ENCODE results near the gene CLCN1.
"Not testable (repeated sequence)": the region's sequence is repeated elsewhere in the genome, so short reads cannot be mapped to it uniquely, and the experiment has no call there.

Gene CLCN1

DNA sequence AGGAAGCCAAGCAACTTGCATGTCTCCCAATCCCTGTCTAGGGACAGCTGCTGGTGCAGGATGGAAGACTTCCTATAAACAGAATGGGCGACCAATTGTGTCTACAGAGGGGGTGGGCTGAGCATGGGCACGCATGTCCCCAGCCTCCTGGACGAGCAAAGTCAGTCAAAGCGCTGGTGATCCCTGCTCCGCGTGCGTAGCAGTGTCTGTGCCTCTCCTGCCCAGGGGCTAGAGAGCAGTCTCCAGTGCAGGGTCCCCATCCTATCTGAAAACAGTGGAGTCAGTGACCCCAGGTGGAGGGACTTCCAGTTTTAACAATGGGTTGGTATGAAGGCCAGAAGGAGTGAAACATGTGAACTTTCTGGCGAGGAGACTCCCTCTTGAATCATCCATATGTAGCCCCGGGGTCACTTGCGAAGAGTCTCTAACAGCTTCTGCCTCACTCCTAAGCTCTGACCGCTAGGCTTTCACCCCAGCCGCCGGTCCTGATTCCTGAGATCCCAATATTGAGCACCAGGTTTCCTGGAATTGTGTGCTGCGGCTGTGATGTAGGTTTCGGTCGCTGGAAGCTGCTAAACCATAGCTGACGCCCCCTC is 28.5 kb upstream of the CLCN1 start:
- Histone ChIP-seq H3K9me3 (ENCODE audit: control insufficient read depth, insufficient read depth, low read length) (no peaks in the 10 kb centered on the region), H3K36me3 (ENCODE audit: insufficient read depth, low read length) (peaks cover 9% of the 10 kb centered on the region), H3K4me1 (ENCODE audit: insufficient read depth, low read length) (peaks cover 27% of the 10 kb centered on the region), H3K9ac (ENCODE audit: low read depth, low read length) (peak overlapping the region; percentile 25; the same call in 1 of the 2 replicates)

DNA sequence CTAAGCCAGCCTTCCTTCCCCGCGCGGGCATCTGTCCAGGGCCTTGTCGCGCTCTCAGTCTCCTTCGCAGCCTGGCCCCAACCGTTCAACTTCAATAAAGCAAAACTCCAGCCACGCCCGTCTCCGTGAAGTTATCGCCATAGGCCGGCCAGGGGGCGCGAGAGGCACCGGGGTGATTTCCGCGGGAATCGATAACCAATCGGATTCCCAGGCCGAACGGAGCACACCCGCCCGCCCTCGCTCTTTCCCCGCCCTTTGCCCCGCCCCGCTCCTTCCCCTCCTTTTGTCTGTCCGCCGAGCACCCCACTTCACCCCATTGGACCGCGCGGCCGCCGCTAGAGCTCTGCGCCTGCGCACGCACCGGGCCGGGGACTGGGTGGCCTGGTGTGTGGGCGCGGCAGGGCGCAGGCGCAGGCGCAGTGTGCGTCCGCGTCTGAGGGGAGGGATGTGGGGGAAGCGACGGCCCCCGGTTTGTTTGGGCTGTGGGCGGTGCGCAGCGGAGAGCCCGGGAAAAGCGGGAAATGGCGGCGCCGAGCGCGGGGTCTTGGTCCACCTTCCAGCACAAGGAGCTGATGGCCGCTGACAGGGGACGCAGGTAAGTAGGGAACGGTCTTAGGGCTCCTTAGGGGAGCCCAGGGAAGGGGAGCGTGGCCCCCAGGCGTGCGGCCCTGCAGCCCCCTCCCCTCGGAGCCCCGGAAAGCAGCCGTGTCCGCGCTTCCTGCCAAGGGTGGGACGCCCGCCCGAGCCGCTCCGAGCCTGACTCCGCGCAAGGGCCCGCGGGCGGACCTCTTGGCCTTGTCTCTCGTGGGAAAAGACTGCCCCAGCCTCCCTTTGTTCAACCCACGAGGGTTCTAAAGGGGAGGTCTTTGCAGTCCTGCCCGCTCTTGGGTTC is 27.7 kb upstream of the CLCN1 start, which contains the start of gene CASP2:
Gene CASP2 (plus strand): TSS at position 417 of the 892 bp plus-strand sequence. CDS start 105 bp downstream, at position 522.
- Histone ChIP-seq H3K9ac (ENCODE audit: low read depth, low read length) (peak within 1 kb of the TSS; percentile 95), H3K9me3 (ENCODE audit: control insufficient read depth, insufficient read depth, low read length) (no peaks in the 10 kb centered on the region), H3K4me1 (ENCODE audit: insufficient read depth, low read length) (peaks cover 24% of the 10 kb centered on the region), H3K36me3 (ENCODE audit: insufficient read depth, low read length) (peaks cover 12% of the 10 kb centered on the region)

DNA sequence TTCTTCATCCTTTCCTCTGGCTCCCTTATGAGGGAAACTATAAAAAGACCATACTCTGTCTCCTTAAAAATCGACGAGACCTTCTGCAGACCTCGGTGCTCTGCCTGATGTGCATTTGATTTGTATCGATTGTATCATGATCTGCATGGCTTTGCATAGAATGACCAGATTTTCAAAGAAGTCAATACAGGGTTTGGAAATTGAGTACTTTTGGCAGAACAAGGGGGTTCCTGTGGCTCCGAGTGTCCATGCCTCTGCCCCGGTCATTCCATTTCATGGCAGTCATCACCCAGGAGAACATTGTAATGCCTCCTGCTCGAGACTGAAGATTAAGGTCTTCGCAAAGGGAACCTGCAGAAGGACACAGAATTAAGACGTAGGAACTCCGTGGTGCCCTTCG is 27.1 kb upstream of the CLCN1 start:
- Histone ChIP-seq H3K36me3 (ENCODE audit: insufficient read depth, low read length) (peaks cover 18% of the 10 kb centered on the region), H3K9ac (ENCODE audit: low read depth, low read length) (peak overlapping the region; percentile 95), H3K9me3 (ENCODE audit: control insufficient read depth, insufficient read depth, low read length) (no peaks in the 10 kb centered on the region), H3K4me1 (ENCODE audit: insufficient read depth, low read length) (peaks cover 18% of the 10 kb centered on the region)

DNA sequence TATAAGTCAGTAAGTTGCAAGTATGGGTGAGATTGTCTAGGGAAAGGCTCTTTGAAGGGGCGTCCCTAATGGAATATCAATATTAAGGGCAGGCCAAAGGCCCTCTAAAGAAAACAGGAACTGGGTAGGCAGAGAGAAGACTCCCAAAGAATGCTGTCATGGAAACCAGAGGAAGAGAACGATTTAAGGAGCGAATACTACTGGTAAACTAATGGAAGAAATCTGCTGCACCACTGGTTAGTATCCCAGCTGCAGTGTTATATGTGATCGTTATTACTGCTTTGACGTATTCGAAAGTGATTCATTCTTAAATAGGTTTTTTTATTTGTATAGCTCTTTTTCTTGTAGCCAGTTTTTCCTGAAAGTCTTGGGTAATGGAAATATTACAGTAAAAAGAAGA is 26.5 kb upstream of the CLCN1 start:
- peaks cover 24% of the 10 kb centered on the region for H3K36me3 ChIP-seq (ENCODE audit: insufficient read depth, low read length)

DNA sequence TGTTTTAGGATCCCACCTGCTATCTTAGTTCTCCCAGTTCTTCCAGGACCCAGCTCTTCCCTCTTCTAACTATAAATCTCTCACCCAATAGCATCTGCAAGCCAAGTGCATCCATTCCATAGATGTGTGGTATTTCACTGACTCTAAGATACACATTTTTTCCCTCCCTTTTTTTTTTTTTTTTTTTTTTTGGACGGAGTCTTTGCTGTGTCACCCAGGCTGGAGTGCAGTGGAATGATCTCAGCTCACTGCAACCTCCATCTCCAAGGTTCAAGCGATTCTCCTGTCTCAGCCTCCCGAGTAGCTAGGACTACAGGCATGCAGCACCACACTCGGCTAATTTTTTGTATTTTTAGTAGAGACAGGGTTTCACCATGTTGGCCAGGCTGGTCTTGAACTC is 26.0 kb upstream of the CLCN1 start:
- peak overlapping the region; percentile 95; the same call in 1 of the 2 replicates for H3K9ac ChIP-seq (ENCODE audit: low read depth, low read length)
- peaks cover 12% of the 10 kb centered on the region; the same call in 1 of the 2 replicates for H3K4me1 ChIP-seq (ENCODE audit: insufficient read depth, low read length)
- not testable (repeated sequence) for H3K9me3 ChIP-seq (ENCODE audit: control insufficient read depth, insufficient read depth, low read length)
- peaks cover 29% of the 10 kb centered on the region for H3K36me3 ChIP-seq (ENCODE audit: insufficient read depth, low read length)

More for the DNA sequence above, 26.5 kb upstream of the CLCN1 start:
- no peaks in the 10 kb centered on the region for H3K9me3 ChIP-seq (ENCODE audit: control insufficient read depth, insufficient read depth, low read length)
- H3K9ac ChIP-seq (ENCODE audit: low read depth, low read length), result peak overlapping the region; percentile 95
- peaks cover 12% of the 10 kb centered on the region; the same call in 1 of the 2 replicates for H3K4me1 ChIP-seq (ENCODE audit: insufficient read depth, low read length)

DNA sequence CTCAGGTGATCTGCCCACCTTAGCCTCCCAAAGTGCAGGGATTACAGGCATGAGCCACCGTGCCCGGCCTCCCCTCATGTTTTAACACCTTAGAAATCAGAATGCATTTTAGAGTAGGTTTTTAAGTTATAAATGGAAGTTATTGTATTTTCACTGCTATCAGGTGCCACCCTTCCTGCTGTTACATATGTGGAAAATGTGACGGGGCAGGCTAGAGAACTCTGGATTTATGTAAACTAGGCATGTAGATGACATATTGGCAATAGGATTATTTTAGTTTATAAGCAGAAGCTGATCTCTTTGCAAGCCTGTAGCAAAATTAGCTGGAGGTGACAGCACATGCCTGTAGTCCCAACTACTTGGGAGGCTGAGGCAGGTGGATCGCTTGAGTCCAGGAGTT is 25.6 kb upstream of the CLCN1 start:
- Histone ChIP-seq H3K4me1 (ENCODE audit: insufficient read depth, low read length) (peaks cover 12% of the 10 kb centered on the region; the same call in 1 of the 2 replicates), H3K36me3 (ENCODE audit: insufficient read depth, low read length) (peaks cover 31% of the 10 kb centered on the region), H3K9ac (ENCODE audit: low read depth, low read length) (no peak overlapping the region)

DNA sequence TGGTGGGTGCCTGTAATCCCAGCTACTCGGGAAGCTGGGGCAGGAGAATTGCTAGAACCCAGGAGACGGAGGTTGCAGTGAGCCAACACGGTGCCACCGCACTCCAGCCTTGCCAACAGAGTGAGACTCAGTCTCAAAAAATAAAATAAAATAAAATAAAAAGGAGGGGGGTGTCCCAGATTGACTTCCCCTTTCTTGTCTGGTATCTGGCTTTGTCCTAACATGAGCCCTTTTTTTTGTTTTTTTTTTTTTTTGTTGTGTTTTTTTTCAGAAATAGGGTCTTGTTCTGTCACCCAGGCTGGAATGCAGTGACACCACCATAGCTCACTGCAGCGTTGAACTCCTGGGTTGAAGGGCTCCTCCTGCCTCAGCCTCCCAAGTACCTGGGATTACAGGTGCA is 23.0 kb upstream of the CLCN1 start:
- H3K9me3 ChIP-seq (ENCODE audit: control insufficient read depth, insufficient read depth, low read length), result no peaks in the 10 kb centered on the region
- H3K9ac ChIP-seq (ENCODE audit: low read depth, low read length), result no peak overlapping the region
- H3K36me3 ChIP-seq (ENCODE audit: insufficient read depth, low read length), result peaks cover 44% of the 10 kb centered on the region
- 0 out of 2 replicates have a peak, but pooled peaks cover 6% of the 10 kb centered on the region for H3K4me1 ChIP-seq (ENCODE audit: insufficient read depth, low read length)

More for the DNA sequence above, 25.6 kb upstream of the CLCN1 start:
- no peaks in the 10 kb centered on the region for H3K9me3 ChIP-seq (ENCODE audit: control insufficient read depth, insufficient read depth, low read length)

DNA sequence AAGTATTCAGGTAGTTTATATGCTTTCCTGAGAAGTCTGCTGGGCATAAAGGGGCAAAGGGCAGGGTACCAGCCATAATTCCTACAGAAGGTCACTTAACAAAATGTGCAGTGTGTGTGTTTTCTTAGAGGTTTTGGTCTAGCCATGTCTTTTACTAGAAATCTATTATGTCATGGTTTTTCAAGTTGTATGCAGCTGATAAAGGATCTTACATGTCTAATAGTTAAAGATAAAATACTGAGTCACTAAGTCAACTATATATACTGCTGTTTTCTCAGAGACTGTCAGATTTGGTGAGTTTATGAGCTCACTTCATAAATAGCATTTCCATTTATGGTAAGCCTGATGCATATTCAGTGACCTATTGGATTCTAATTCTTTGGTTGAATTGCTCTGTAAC is 20.0 kb upstream of the CLCN1 start:
- Histone ChIP-seq H3K36me3 (ENCODE audit: insufficient read depth, low read length) (peaks cover 59% of the 10 kb centered on the region), H3K4me1 (ENCODE audit: insufficient read depth, low read length) (no peaks in the 10 kb centered on the region), H3K9ac (ENCODE audit: low read depth, low read length) (no peak overlapping the region), H3K9me3 (ENCODE audit: control insufficient read depth, insufficient read depth, low read length) (no peaks in the 10 kb centered on the region)

DNA sequence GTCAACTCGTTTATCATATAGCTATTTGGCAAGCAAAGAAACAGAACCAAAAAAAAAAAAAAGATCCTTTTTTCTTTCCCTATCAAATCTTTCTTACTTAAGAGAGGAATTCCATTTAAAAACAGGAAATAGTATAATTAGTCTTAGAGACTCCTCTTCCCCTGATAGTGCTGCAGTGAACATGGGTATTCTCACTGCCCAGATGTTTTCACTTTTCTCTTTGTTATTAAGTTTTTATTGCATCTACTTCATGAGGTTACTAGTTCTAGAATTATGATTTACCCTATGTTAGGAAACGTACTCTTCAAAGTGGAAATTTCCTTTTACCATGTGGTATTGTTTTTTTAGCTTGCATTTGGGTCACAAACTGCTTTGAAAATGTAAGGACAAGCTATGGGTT is 19.2 kb upstream of the CLCN1 start:
- Histone ChIP-seq H3K4me1 (ENCODE audit: insufficient read depth, low read length) (no peaks in the 10 kb centered on the region), H3K9ac (ENCODE audit: low read depth, low read length) (no peak overlapping the region), H3K36me3 (ENCODE audit: insufficient read depth, low read length) (peaks cover 65% of the 10 kb centered on the region), H3K9me3 (ENCODE audit: control insufficient read depth, insufficient read depth, low read length) (no peaks in the 10 kb centered on the region)

DNA sequence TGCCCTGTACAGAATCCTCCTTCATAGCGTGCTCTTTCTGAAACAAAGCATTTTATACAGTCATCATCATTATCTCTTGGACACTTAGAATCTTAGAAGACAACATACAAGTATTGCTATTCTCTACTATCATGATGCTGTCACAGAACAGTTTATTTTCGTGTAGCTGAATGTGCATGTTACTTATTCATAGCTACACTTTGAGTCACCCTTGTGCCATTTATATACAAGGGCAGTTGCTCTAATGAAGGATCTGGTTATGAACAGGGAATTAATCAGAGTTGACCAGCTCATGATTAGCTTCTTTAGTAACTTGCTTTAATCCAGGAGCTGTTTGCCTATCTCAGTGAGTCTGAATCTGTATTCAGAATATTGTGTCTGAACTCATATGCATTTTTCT is 16.6 kb upstream of the CLCN1 start:
- H3K4me1 ChIP-seq (ENCODE audit: insufficient read depth, low read length), result no peaks in the 10 kb centered on the region
- H3K9ac ChIP-seq (ENCODE audit: low read depth, low read length), result no peak overlapping the region
- peaks cover 55% of the 10 kb centered on the region for H3K36me3 ChIP-seq (ENCODE audit: insufficient read depth, low read length)
- no peaks in the 10 kb centered on the region for H3K9me3 ChIP-seq (ENCODE audit: control insufficient read depth, insufficient read depth, low read length)

DNA sequence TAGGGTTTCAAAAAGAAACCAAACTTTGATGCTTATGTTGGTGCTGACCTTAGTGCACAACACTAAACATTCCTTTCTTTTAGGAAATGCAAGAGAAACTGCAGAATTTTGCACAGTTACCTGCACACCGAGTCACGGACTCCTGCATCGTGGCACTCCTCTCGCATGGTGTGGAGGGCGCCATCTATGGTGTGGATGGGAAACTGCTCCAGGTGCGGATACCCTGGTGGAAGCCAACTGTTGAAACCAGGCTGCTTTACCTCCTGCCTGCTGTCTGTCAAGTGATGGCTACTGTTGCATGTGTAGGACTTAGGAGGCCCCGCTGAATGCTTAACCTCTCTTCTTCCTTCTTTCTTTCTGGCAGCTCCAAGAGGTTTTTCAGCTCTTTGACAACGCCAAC is 16.1 kb upstream of the CLCN1 start:
- Histone ChIP-seq H3K9ac (ENCODE audit: low read depth, low read length) (no peak overlapping the region), H3K4me1 (ENCODE audit: insufficient read depth, low read length) (no peaks in the 10 kb centered on the region), H3K36me3 (ENCODE audit: insufficient read depth, low read length) (peaks cover 54% of the 10 kb centered on the region), H3K9me3 (ENCODE audit: control insufficient read depth, insufficient read depth, low read length) (no peaks in the 10 kb centered on the region)

DNA sequence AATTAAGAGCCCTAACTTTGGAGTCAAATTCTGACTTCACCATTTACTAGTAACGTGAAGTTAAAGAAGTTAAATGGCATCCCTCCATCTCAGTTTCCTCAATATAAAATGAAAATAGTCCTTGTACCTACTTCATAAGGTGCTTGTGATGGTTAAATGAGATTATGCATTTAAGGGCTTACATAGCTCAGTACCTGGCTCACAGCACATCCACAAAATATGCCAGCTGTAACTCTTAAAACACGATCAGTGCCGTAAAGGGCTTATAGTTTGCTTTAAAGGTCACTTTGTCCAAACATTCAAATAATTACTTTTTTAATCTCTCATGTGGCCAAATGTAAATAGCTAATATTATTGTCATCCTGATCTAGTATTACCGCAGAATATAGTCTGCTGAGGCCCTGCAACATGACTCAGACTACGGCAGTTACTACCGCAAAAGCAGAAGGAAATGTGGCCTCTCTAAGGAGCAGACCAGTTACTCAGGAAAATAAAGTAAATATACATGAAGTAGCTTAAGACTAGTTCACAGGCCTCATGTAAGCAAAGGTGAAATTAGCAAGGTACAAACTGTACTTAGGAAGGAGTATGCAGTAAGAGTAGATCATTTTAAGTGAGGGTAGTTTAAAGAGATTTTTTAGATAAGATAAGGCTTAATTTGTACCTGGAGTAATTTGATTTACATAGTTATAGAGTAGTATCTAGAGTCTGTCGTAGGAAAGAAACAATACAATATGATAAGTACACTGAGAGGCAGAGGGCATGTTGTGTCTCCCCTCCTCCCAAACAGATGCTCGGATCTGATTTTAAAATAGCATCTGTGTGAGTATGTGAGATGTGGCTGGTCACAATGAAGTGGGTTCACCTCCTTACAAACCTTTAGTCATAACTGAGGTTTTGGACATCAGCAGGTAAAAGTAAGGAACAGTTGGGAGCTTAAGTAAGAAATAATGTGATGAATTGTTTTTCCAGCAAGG is 14.7 kb upstream of the CLCN1 start:
- H3K36me3 ChIP-seq (ENCODE audit: insufficient read depth, low read length), result peaks cover 45% of the 10 kb centered on the region
- H3K9ac ChIP-seq (ENCODE audit: low read depth, low read length), result no peak overlapping the region
- H3K4me1 ChIP-seq (ENCODE audit: insufficient read depth, low read length), result no peaks in the 10 kb centered on the region
- no peaks in the 10 kb centered on the region for H3K9me3 ChIP-seq (ENCODE audit: control insufficient read depth, insufficient read depth, low read length)

DNA sequence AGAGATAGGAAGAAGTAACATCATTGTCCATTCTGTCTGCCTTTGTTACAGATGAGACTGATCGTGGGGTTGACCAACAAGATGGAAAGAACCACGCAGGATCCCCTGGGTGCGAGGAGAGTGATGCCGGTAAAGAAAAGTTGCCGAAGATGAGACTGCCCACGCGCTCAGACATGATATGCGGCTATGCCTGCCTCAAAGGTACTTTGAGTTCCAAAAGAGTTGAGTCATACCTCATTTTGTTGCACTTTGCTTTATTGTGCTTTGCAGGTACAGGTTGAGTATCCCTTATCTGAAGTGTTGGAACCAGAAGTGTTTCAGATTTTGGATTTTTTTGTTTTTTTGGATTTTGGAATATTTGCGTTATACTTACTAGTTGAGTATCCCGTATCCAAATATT is 12.2 kb upstream of the CLCN1 start:
- Histone ChIP-seq H3K9me3 (ENCODE audit: control insufficient read depth, insufficient read depth, low read length) (no peaks in the 10 kb centered on the region; the same call in 1 of the 2 replicates), H3K4me1 (ENCODE audit: insufficient read depth, low read length) (no peaks in the 10 kb centered on the region), H3K9ac (ENCODE audit: low read depth, low read length) (no peak overlapping the region), H3K36me3 (ENCODE audit: insufficient read depth, low read length) (peaks cover 41% of the 10 kb centered on the region)

DNA sequence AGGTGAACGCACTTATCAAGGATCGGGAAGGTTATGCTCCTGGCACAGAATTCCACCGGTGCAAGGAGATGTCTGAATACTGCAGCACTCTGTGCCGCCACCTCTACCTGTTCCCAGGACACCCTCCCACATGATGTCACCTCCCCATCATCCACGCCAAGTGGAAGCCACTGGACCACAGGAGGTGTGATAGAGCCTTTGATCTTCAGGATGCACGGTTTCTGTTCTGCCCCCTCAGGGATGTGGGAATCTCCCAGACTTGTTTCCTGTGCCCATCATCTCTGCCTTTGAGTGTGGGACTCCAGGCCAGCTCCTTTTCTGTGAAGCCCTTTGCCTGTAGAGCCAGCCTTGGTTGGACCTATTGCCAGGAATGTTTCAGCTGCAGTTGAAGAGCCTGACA is 11.0 kb upstream of the CLCN1 start:
- peaks cover 41% of the 10 kb centered on the region for H3K36me3 ChIP-seq (ENCODE audit: insufficient read depth, low read length)
- H3K4me1 ChIP-seq (ENCODE audit: insufficient read depth, low read length), result no peaks in the 10 kb centered on the region
- no peak overlapping the region for H3K9ac ChIP-seq (ENCODE audit: low read depth, low read length)
- H3K9me3 ChIP-seq (ENCODE audit: control insufficient read depth, insufficient read depth, low read length), result no peaks in the 10 kb centered on the region; the same call in 1 of the 2 replicates
